NB4 (cell line): ENCODE data around the gene ST3GAL4.

Experiments used
- CTCF ChIP-seq: IDR thresholded peaks from one replicate; pipeline ENCODE4 v1.5.1; 2012; ENCODE audit warnings: low read depth, low read length
- MAX ChIP-seq: IDR thresholded peaks from 2 replicates; pipeline ENCODE4 v1.6.1; 2011; ENCODE audit warnings: low read depth, low read length
- MYC ChIP-seq: IDR thresholded peaks from 2 replicates; pipeline ENCODE4 v1.6.1; 2011; ENCODE audit warnings: low read depth, low read length
- POLR2A ChIP-seq: IDR thresholded peaks from 2 replicates; pipeline ENCODE4 v1.6.1; 2011; ENCODE audit warnings: mild to moderate bottlenecking; ENCODE audit not compliant: insufficient read length; ENCODE audit errors: extremely low read depth

GRCh38 chr11:126411971-126412381 is 56.5 kb downstream of the ST3GAL4 start:
- TF ChIP-seq CTCF, result no peak
- TF ChIP-seq MYC, result no peak
- TF ChIP-seq POLR2A, result no peak
- TF ChIP-seq MAX, result no peak
